ENCODE results near the gene SQSTM1. TPM values are rescaled to one million over a fixed set of nuclear protein-coding genes. Genes with fewer than 3 reads are reported as not detected.

Gene SQSTM1
- total RNA-seq, 1 donor from 2014 or later, result 365 TPM

GRCh38 chr5:179819296-179820126, 1.2 kb upstream of the SQSTM1 start:
- ATAC-seq, result peak; percentile 63
- intact Hi-C loops (cut with DNase I), result no loop called here
- peak; percentile 85 for DNase-seq (ENCODE audit: low spot score)

- DNase-seq (ENCODE audit: low spot score) (no peak), ATAC-seq (no peak)
Measured at GRCh38 chr5:179820127-179820482, 600 bp upstream of the SQSTM1 start.

GRCh38 chr5:179821298-179822058, 773 bp downstream of the SQSTM1 start:
- intact Hi-C loops (cut with DNase I), result no loop called here
- DNase-seq (ENCODE audit: low spot score) (peak; percentile 98), ATAC-seq (peak; percentile 81)

More at GRCh38 chr5:179820127-179820482, 600 bp upstream of the SQSTM1 start:
- intact Hi-C loops (cut with DNase I), result no loop called here

- no peak for ATAC-seq
- intact Hi-C loops (cut with DNase I), result no loop called here
- DNase-seq (ENCODE audit: low spot score), result no peak
Measured at GRCh38 chr5:179822059-179822432, 1.3 kb downstream of the SQSTM1 start.

GRCh38 chr5:179822444-179822990, 1.8 kb downstream of the SQSTM1 start:
- ATAC-seq, result no peak
- no peak for DNase-seq (ENCODE audit: low spot score)
- intact Hi-C loops (cut with DNase I), result no loop called here

GRCh38 chr5:179823937-179824744, 3.4 kb downstream of the SQSTM1 start:
- intact Hi-C loops (cut with DNase I), result no loop called here
- ATAC-seq, result no peak
- no peak for DNase-seq (ENCODE audit: low spot score)

- intact Hi-C loops (cut with DNase I), result no loop called here
- no peak for ATAC-seq
- no peak for DNase-seq (ENCODE audit: low spot score)
Measured at GRCh38 chr5:179824745-179825112, 4.0 kb downstream of the SQSTM1 start.

GRCh38 chr5:179825655-179826182, 5.0 kb downstream of the SQSTM1 start:
- no peak for ATAC-seq
- intact Hi-C loops (cut with DNase I), result no loop called here

GRCh38 chr5:179827680-179828079, 7.0 kb downstream of the SQSTM1 start:
- intact Hi-C loops (cut with DNase I), result no loop called here
- ATAC-seq, result peak; percentile 6
- no peak for DNase-seq (ENCODE audit: low spot score)

More at GRCh38 chr5:179825655-179826182, 5.0 kb downstream of the SQSTM1 start:
- no peak for DNase-seq (ENCODE audit: low spot score)

- DNase-seq (ENCODE audit: low spot score), result no peak
- ATAC-seq, result no peak
- intact Hi-C loops (cut with DNase I), result no loop called here
Measured at GRCh38 chr5:179828756-179829421, 8.2 kb downstream of the SQSTM1 start.

GRCh38 chr5:179829732-179830435, 9.2 kb downstream of the SQSTM1 start:
- ATAC-seq (no peak), DNase-seq (ENCODE audit: low spot score) (no peak)
- intact Hi-C loops (cut with DNase I), result no loop called here

- no peak for DNase-seq (ENCODE audit: low spot score)
- intact Hi-C loops (cut with DNase I), result no loop called here
- no peak for ATAC-seq
Measured at GRCh38 chr5:179830818-179831468, 10.2 kb downstream of the SQSTM1 start.

GRCh38 chr5:179832039-179832745, 11.5 kb downstream of the SQSTM1 start:
- intact Hi-C loops (cut with DNase I), result no loop called here
- DNase-seq (ENCODE audit: low spot score) (no peak), ATAC-seq (no peak)

GRCh38 chr5:179833056-179833708, 12.5 kb downstream of the SQSTM1 start:
- ATAC-seq, result no peak
- intact Hi-C loops (cut with DNase I), result no loop called here
- DNase-seq (ENCODE audit: low spot score), result no peak

GRCh38 chr5:179833709-179834070, 13.0 kb downstream of the SQSTM1 start:
- intact Hi-C loops (cut with DNase I), result no loop called here
- ATAC-seq, result no peak
- no peak for DNase-seq (ENCODE audit: low spot score)

- ATAC-seq, result no peak
- DNase-seq (ENCODE audit: low spot score), result no peak
- intact Hi-C loops (cut with DNase I), result no loop called here
Measured at GRCh38 chr5:179834120-179834519, 13.4 kb downstream of the SQSTM1 start.

All from sciatic nerve (tissue), 2 donors.